GM23248 (cell line): Measurements from ENCODE around the gene TNNI3K. TPM values are rescaled to one million over a fixed set of nuclear protein-coding genes. Genes with fewer than 3 reads are reported as not detected.

ENCODE experiments used
- DNase-seq: peaks from one replicate; pipeline ENCODE4 v3.0.0-alpha.2; 2015
- H2AFZ ChIP-seq: fragments of 200-600 bp; sonication (generic); 2 replicates; pipeline ENCODE4 v1.6.1; 2016; ENCODE audit warnings: antibody characterized with exemption
- H3F3A ChIP-seq: fragments of 200-600 bp; sonication (generic); 2 replicates; pipeline ENCODE4 v1.6.1; 2016; ENCODE audit warnings: mild to moderate bottlenecking, antibody characterized with exemption, mixed run types; ENCODE audit not compliant: insufficient read depth
- H3K27ac ChIP-seq: fragments of 200-600 bp; sonication (generic); 2 replicates; pipeline ENCODE4 v1.5.1; 2016; ENCODE audit warnings: mild to moderate bottlenecking
- H3K27me3 ChIP-seq: fragments of 200-600 bp; sonication (generic); replicated peaks from 2 replicates; pipeline ENCODE4 v1.6.1; 2016; ENCODE audit warnings: mild to moderate bottlenecking; ENCODE audit not compliant: insufficient read depth
- H3K36me3 ChIP-seq: fragments of 200-600 bp; sonication (generic); 2 replicates; pipeline ENCODE4 v1.6.1; 2016; ENCODE audit warnings: low read depth, mild to moderate bottlenecking
- H3K4me1 ChIP-seq: fragments of 200-600 bp; sonication (generic); 2 replicates; pipeline ENCODE4 v1.6.1; 2016; ENCODE audit warnings: mild to moderate bottlenecking; ENCODE audit not compliant: insufficient read depth
- H3K4me2 ChIP-seq: fragments of 200-600 bp; sonication (generic); one replicate; pipeline ENCODE4 v1.6.1; 2016; ENCODE audit warnings: mild to moderate bottlenecking; ENCODE audit not compliant: unreplicated experiment
- H3K4me3 ChIP-seq: fragments of 200-600 bp; sonication (generic); 2 replicates; pipeline ENCODE4 v1.5.1; 2016; ENCODE audit warnings: mild to moderate bottlenecking
- H3K79me2 ChIP-seq: fragments of 200-600 bp; sonication (generic); 2 replicates; pipeline ENCODE4 v1.6.1; 2016; ENCODE audit warnings: mild to moderate bottlenecking; ENCODE audit not compliant: insufficient read depth
- H3K9ac ChIP-seq: fragments of 200-600 bp; sonication (generic); 2 replicates; pipeline ENCODE4 v1.6.1; 2016; ENCODE audit warnings: mild to moderate bottlenecking
- H3K9me2 ChIP-seq: fragments of 200-600 bp; sonication (generic); 2 replicates; pipeline ENCODE4 v1.6.1; 2016; ENCODE audit warnings: mixed run types, mild to moderate bottlenecking, moderate library complexity; ENCODE audit not compliant: insufficient read depth
- H3K9me3 ChIP-seq: fragments of 200-600 bp; sonication (generic); one replicate; pipeline ENCODE4 v1.6.1; 2017; ENCODE audit warnings: low read depth
- H4K20me1 ChIP-seq: fragments of 200-600 bp; sonication (generic); 2 replicates; pipeline ENCODE4 v1.6.0; 2016; ENCODE audit not compliant: insufficient read depth
- EZH2 ChIP-seq: fragments of 200-600 bp; sonication (generic); IDR thresholded peaks from 2 replicates; pipeline ENCODE4 v1.6.1; 2018; ENCODE audit warnings: antibody characterized with exemption, mild to moderate bottlenecking; ENCODE audit not compliant: insufficient read depth, poor library complexity, severe bottlenecking
- EZH2phosphoT487 ChIP-seq: fragments of 200-600 bp; sonication (generic); IDR thresholded peaks from 2 replicates; pipeline ENCODE4 v1.6.1; 2018; ENCODE audit warnings: antibody characterized with exemption, moderate library complexity, mild to moderate bottlenecking, low read depth; ENCODE audit not compliant: insufficient read depth
- WGBS, 2 experiments: methylation state at CpG; one replicate each; pipeline ENCODE4 v1.1.6; 2015 to 2017; ENCODE audit warnings: low lambda C conversion rate in 2 of 2, low coverage in 1 of 2; ENCODE audit errors: missing lambda C conversion rate in 2 of 2; 5-methylcytosine and 5-hydroxymethylcytosine counted together
- in situ Hi-C: fragments of 300-500 bp; cut with MboI; formaldehyde crosslinking; loops from 2 replicates; pipeline ENCODE4 v1.15.0; 2020
- polyA plus RNA-seq: library from polyadenylated mRNA; unstranded; fragments of >200 nt; fragmentation: Nextera tagmentation; extraction: Ambion mirVana; gene quantifications from 2 replicates; pipeline ENCODE4 v1.2.1, GENCODE V29; 2016
- total RNA-seq: library from RNA; depleted of rRNA; stranded (reverse); fragments of >200 nt; shearing (Covaris generic); gene quantifications from 2 replicates; pipeline ENCODE4 v1.2.3, GENCODE V29; 2014

The TNNI3K gene
- total and polyA plus RNA-seq, 2 experiments from 2014 or later, result not detected

- TF ChIP-seq EZH2phosphoT487 (no peak), EZH2 (no peak)
- Histone ChIP-seq H2AFZ (no peak overlapping the region), H3K36me3 (no peaks in the 10 kb centered on the region), H3K4me1 (no peaks in the 10 kb centered on the region), H3K9ac (no peak overlapping the region), H3K79me2 (no peaks in the 10 kb centered on the region), H3K27me3 (no peaks in the 10 kb centered on the region), H3K4me3 (no peak overlapping the region), H3K9me3 (no peaks in the 10 kb centered on the region), H3K9me2 (no peaks in the 10 kb centered on the region), H3F3A (no peaks in the 10 kb centered on the region), H3K27ac (no peak overlapping the region), H3K4me2 (no peak overlapping the region), H4K20me1 (no peaks in the 10 kb centered on the region)
- in situ Hi-C loops, result no loop called here
- DNase-seq, result no peak
- 30 to 43% methylated on average over 1 of the region's 1 CpG for WGBS, 2 experiments
These were observed 201.8 kb downstream of the TNNI3K start for GRCh38 chr1:74437035-74437434.

GRCh38 chr1:74452035-74452434, 216.8 kb downstream of the TNNI3K start:
- Histone ChIP-seq H3K36me3 (no peaks in the 10 kb centered on the region), H3K4me3 (no peak overlapping the region), H3K27ac (no peak overlapping the region), H3F3A (no peaks in the 10 kb centered on the region), H3K9me2 (no peaks in the 10 kb centered on the region), H3K4me1 (no peaks in the 10 kb centered on the region), H3K9ac (no peak overlapping the region), H2AFZ (no peak overlapping the region), H3K79me2 (no peaks in the 10 kb centered on the region), H3K4me2 (no peak overlapping the region), H3K27me3 (no peaks in the 10 kb centered on the region), H3K9me3 (no peaks in the 10 kb centered on the region), H4K20me1 (no peaks in the 10 kb centered on the region)
- TF ChIP-seq EZH2phosphoT487, result no peak
- TF ChIP-seq EZH2, result no peak
- 2 to 5% methylated on average over 1 of the region's 1 CpG for WGBS, 2 experiments
- in situ Hi-C loops, result no loop called here
- DNase-seq, result no peak

GRCh38 chr1:74453277-74453676, 218.1 kb downstream of the TNNI3K start:
- Histone ChIP-seq H3F3A (no peaks in the 10 kb centered on the region), H2AFZ (no peak overlapping the region), H3K27me3 (no peaks in the 10 kb centered on the region), H3K27ac (no peak overlapping the region), H3K36me3 (no peaks in the 10 kb centered on the region), H3K79me2 (no peaks in the 10 kb centered on the region), H3K9me3 (no peaks in the 10 kb centered on the region), H3K4me3 (no peak overlapping the region), H3K4me2 (no peak overlapping the region), H4K20me1 (no peaks in the 10 kb centered on the region), H3K4me1 (no peaks in the 10 kb centered on the region), H3K9me2 (no peaks in the 10 kb centered on the region), H3K9ac (no peak overlapping the region)
- TF ChIP-seq EZH2 (no peak), EZH2phosphoT487 (no peak)
- in situ Hi-C loops, result no loop called here
- WGBS, 2 experiments, result 22 to 26% methylated on average over 2 of the region's 2 CpGs
- DNase-seq, result no peak

GRCh38 chr1:74455390-74455789, 220.2 kb downstream of the TNNI3K start:
- no peak for DNase-seq
- in situ Hi-C loops, result no loop called here

GRCh38 chr1:74457253-74457652, 222.1 kb downstream of the TNNI3K start:
- Histone ChIP-seq H3F3A (no peaks in the 10 kb centered on the region), H3K27ac (no peak overlapping the region), H4K20me1 (no peaks in the 10 kb centered on the region), H3K9me2 (no peaks in the 10 kb centered on the region), H3K27me3 (no peaks in the 10 kb centered on the region; the same call in 1 of the 2 replicates), H3K4me3 (no peak overlapping the region), H3K79me2 (no peaks in the 10 kb centered on the region), H3K9me3 (no peaks in the 10 kb centered on the region), H3K4me2 (no peak overlapping the region), H3K4me1 (no peaks in the 10 kb centered on the region), H3K9ac (no peak overlapping the region), H3K36me3 (no peaks in the 10 kb centered on the region), H2AFZ (no peak overlapping the region)
- no peak for DNase-seq
- 65 to 67% methylated on average over 2 of the region's 2 CpGs for whole genome bisulfite sequencing, 2 experiments
- in situ Hi-C loops, result no loop called here
- TF ChIP-seq EZH2 (no peak), EZH2phosphoT487 (no peak)

More at GRCh38 chr1:74455390-74455789, 220.2 kb downstream of the TNNI3K start:
- Histone ChIP-seq H3K4me3 (no peak overlapping the region), H3K36me3 (no peaks in the 10 kb centered on the region), H3K9me2 (no peaks in the 10 kb centered on the region), H3K4me1 (no peaks in the 10 kb centered on the region), H3K79me2 (no peaks in the 10 kb centered on the region), H3K9ac (no peak overlapping the region), H3K27me3 (no peaks in the 10 kb centered on the region), H2AFZ (no peak overlapping the region), H3K27ac (no peak overlapping the region), H3F3A (no peaks in the 10 kb centered on the region), H3K9me3 (no peaks in the 10 kb centered on the region), H3K4me2 (no peak overlapping the region), H4K20me1 (no peaks in the 10 kb centered on the region)
- no peak for TF ChIP-seq EZH2phosphoT487
- no peak for TF ChIP-seq EZH2
